Fibroblast of mammary gland (primary cell): ENCODE measurements around the gene EVI5L.

Source experiments
- DNase-seq: peaks from one replicate; pipeline ENCODE4 v3.0.0-alpha.2; 2010; ENCODE audit warnings: low read depth
- H3K4me3 ChIP-seq: 2 replicates; pipeline ENCODE4 v1.5.1; 2011; ENCODE audit warnings: low read depth, mild to moderate bottlenecking, low read length, moderate library complexity; ENCODE audit not compliant: control insufficient read depth
- CTCF ChIP-seq: conservative IDR thresholded peaks from 2 replicates; pipeline ENCODE4 v1.5.1; 2011; ENCODE audit warnings: low read depth, low read length, inconsistent platforms; ENCODE audit not compliant: control insufficient read depth, insufficient read depth

The EVI5L gene

GRCh38 chr19:7832009-7832408 lies 2.0 kb downstream of the EVI5L start:
- TF ChIP-seq CTCF, result no peak
- DNase-seq, result no peak
- H3K4me3 ChIP-seq, result no peak overlapping the region

- H3K4me3 ChIP-seq, result no peak overlapping the region
- TF ChIP-seq CTCF, result no peak
- DNase-seq, result no peak
Observed at GRCh38 chr19:7832781-7833180, 2.8 kb downstream of the EVI5L start.

GRCh38 chr19:7833225-7834099 lies 3.4 kb downstream of the EVI5L start:
- peak; percentile 89 for DNase-seq
- no peak overlapping the region for H3K4me3 ChIP-seq

GRCh38 chr19:7839476-7839875 lies 9.5 kb downstream of the EVI5L start:
- no peak for TF ChIP-seq CTCF
- no peak for DNase-seq
- no peak overlapping the region for H3K4me3 ChIP-seq

More at GRCh38 chr19:7833225-7834099, 3.4 kb downstream of the EVI5L start:
- TF ChIP-seq CTCF, result no peak

- no peak for DNase-seq
- TF ChIP-seq CTCF, result no peak
- H3K4me3 ChIP-seq, result no peak overlapping the region
Observed at GRCh38 chr19:7840629-7841028, 10.6 kb downstream of the EVI5L start.

GRCh38 chr19:7841751-7842660 lies 12.0 kb downstream of the EVI5L start:
- H3K4me3 ChIP-seq, result no peak overlapping the region
- DNase-seq, result no peak
- TF ChIP-seq CTCF, result no peak
